KMS-11 (cell line): ENCODE data around the gene MRAP2.

Experiments used
- H2AFZ ChIP-seq: fragments of 200-600 bp; sonication (generic); 2 replicates; pipeline ENCODE4 v1.6.1; 2016; ENCODE audit warnings: antibody characterized with exemption, mixed run types, low read depth
- H3K27ac ChIP-seq: fragments of 200-600 bp; sonication (generic); 2 replicates; pipeline ENCODE4 v1.6.1; 2016; ENCODE audit warnings: mild to moderate bottlenecking, mixed run types
- H3K27me3 ChIP-seq: fragments of 200-600 bp; sonication (generic); 2 replicates; pipeline ENCODE4 v1.6.1; 2017; ENCODE audit warnings: mild to moderate bottlenecking, low read depth, mixed run types, moderate library complexity; ENCODE audit not compliant: insufficient read depth
- H3K36me3 ChIP-seq: fragments of 200-600 bp; sonication (generic); 2 replicates; pipeline ENCODE4 v1.6.1; 2017; ENCODE audit warnings: mild to moderate bottlenecking, mixed run types; ENCODE audit not compliant: insufficient read depth
- H3K4me1 ChIP-seq: fragments of 200-600 bp; sonication (generic); 2 replicates; pipeline ENCODE4 v1.6.1; 2016; ENCODE audit warnings: mild to moderate bottlenecking, low read depth, mixed run types; ENCODE audit not compliant: poor library complexity, severe bottlenecking
- H3K4me2 ChIP-seq: fragments of 200-600 bp; sonication (generic); 2 replicates; pipeline ENCODE4 v1.7.0; 2016; ENCODE audit warnings: mild to moderate bottlenecking, mixed run types
- H3K4me3 ChIP-seq: fragments of 200-600 bp; sonication (generic); IDR thresholded peaks from 2 replicates; pipeline ENCODE4 v1.6.1; 2017; ENCODE audit warnings: low read depth, low read length, mixed read lengths; ENCODE audit not compliant: insufficient read depth
- H3K79me2 ChIP-seq: fragments of 200-600 bp; sonication (generic); 2 replicates; pipeline ENCODE4 v1.6.1; 2016; ENCODE audit warnings: low read depth, mixed run types; ENCODE audit not compliant: insufficient read depth
- H3K9ac ChIP-seq: fragments of 200-600 bp; sonication (generic); 2 replicates; pipeline ENCODE4 v1.6.1; 2016; ENCODE audit warnings: mild to moderate bottlenecking, mixed run types
- H4K20me1 ChIP-seq: fragments of 200-600 bp; sonication (generic); 2 replicates; pipeline ENCODE4 v1.6.1; 2016; ENCODE audit warnings: mild to moderate bottlenecking, mixed run types; ENCODE audit not compliant: insufficient read depth
- CTCF ChIP-seq: fragments of 200-600 bp; sonication (generic); conservative IDR thresholded peaks from 2 replicates; pipeline ENCODE4 v1.6.1; 2017; ENCODE audit warnings: low read depth, mild to moderate bottlenecking, antibody characterized with exemption, low read length, moderate library complexity, mixed read lengths

The MRAP2 gene

GRCh38 chr6:84003654-84004053 lies 29.9 kb upstream of the MRAP2 start:
- H3K27ac ChIP-seq = no peak overlapping the region
- H2AFZ ChIP-seq = no peak overlapping the region
- no peaks in the 10 kb centered on the region for H3K36me3 ChIP-seq
- H3K79me2 ChIP-seq = no peaks in the 10 kb centered on the region
- no peak overlapping the region for H3K4me2 ChIP-seq
- no peaks in the 10 kb centered on the region for H3K27me3 ChIP-seq
- H3K4me3 ChIP-seq = no peak overlapping the region
- no peaks in the 10 kb centered on the region for H4K20me1 ChIP-seq
- no peaks in the 10 kb centered on the region for H3K4me1 ChIP-seq
- TF ChIP-seq CTCF = no peak
- H3K9ac ChIP-seq = no peak overlapping the region

- Histone ChIP-seq H3K4me1 (no peaks in the 10 kb centered on the region), H3K4me2 (no peak overlapping the region), H3K79me2 (no peaks in the 10 kb centered on the region), H2AFZ (no peak overlapping the region), H3K4me3 (no peak overlapping the region), H3K27me3 (no peaks in the 10 kb centered on the region), H4K20me1 (no peaks in the 10 kb centered on the region), H3K36me3 (no peaks in the 10 kb centered on the region), H3K9ac (no peak overlapping the region), H3K27ac (no peak overlapping the region)
- TF ChIP-seq CTCF = no peak
These were observed 25.7 kb upstream of the MRAP2 start for GRCh38 chr6:84007871-84008270.

GRCh38 chr6:84013354-84013753 lies 20.2 kb upstream of the MRAP2 start:
- H3K27me3 ChIP-seq = no peaks in the 10 kb centered on the region
- no peaks in the 10 kb centered on the region for H4K20me1 ChIP-seq
- no peak overlapping the region for H3K27ac ChIP-seq
- H2AFZ ChIP-seq = no peak overlapping the region
- H3K79me2 ChIP-seq = no peaks in the 10 kb centered on the region
- no peak overlapping the region for H3K9ac ChIP-seq
- TF ChIP-seq CTCF = no peak
- no peak overlapping the region for H3K4me3 ChIP-seq
- H3K4me1 ChIP-seq = no peaks in the 10 kb centered on the region
- no peak overlapping the region for H3K4me2 ChIP-seq
- H3K36me3 ChIP-seq = no peaks in the 10 kb centered on the region

- no peaks in the 10 kb centered on the region for H3K36me3 ChIP-seq
- H3K27ac ChIP-seq = no peak overlapping the region
- no peaks in the 10 kb centered on the region for H3K27me3 ChIP-seq
- no peak for TF ChIP-seq CTCF
- H3K9ac ChIP-seq = no peak overlapping the region
- no peaks in the 10 kb centered on the region for H4K20me1 ChIP-seq
- H2AFZ ChIP-seq = no peak overlapping the region
- no peaks in the 10 kb centered on the region for H3K79me2 ChIP-seq
- no peaks in the 10 kb centered on the region for H3K4me1 ChIP-seq
- no peak overlapping the region for H3K4me3 ChIP-seq
- H3K4me2 ChIP-seq = no peak overlapping the region
These were observed 19.6 kb upstream of the MRAP2 start for GRCh38 chr6:84013931-84014330.

- Histone ChIP-seq H3K79me2 (no peaks in the 10 kb centered on the region), H3K4me1 (no peaks in the 10 kb centered on the region), H4K20me1 (no peaks in the 10 kb centered on the region), H3K4me3 (no peak overlapping the region), H3K36me3 (no peaks in the 10 kb centered on the region), H3K27me3 (no peaks in the 10 kb centered on the region), H3K4me2 (no peak overlapping the region), H3K27ac (no peak overlapping the region), H2AFZ (no peak overlapping the region), H3K9ac (no peak overlapping the region)
- no peak for TF ChIP-seq CTCF
These were observed 17.5 kb upstream of the MRAP2 start for GRCh38 chr6:84016029-84016428.
